H9 (cell line): ENCODE data around the gene SDHA. TPM values are rescaled to one million over a fixed set of nuclear protein-coding genes. Genes with fewer than 3 reads are reported as not detected.

ENCODE experiments used
- DNase-seq: peaks from one replicate; pipeline ENCODE4 v3.0.0-alpha.2; 2017
- H2AFZ ChIP-seq: one replicate; pipeline ENCODE4 v1.6.1; 2013; ENCODE audit warnings: mild to moderate bottlenecking, low read length, control low read depth, moderate library complexity
- H2AK5ac ChIP-seq: 2 replicates; pipeline ENCODE4 v1.6.1; 2013; ENCODE audit warnings: low read length, control low read depth, mixed read lengths; ENCODE audit not compliant: insufficient read length
- H2BK120ac ChIP-seq: one replicate; pipeline ENCODE4 v1.6.1; 2013; ENCODE audit warnings: low read depth, mild to moderate bottlenecking, low read length, control low read depth, inconsistent platforms; ENCODE audit not compliant: poor library complexity, severe bottlenecking
- H2BK12ac ChIP-seq: 2 replicates; pipeline ENCODE4 v1.6.1; 2013; ENCODE audit warnings: low read length, control low read depth, mixed read lengths, low read depth; ENCODE audit not compliant: insufficient read length
- H2BK15ac ChIP-seq: 2 replicates; pipeline ENCODE4 v1.6.1; 2013; ENCODE audit warnings: low read depth, low read length, control low read depth
- H2BK20ac ChIP-seq: one replicate; pipeline ENCODE4 v1.6.1; 2013; ENCODE audit warnings: low read depth, mild to moderate bottlenecking, low read length, control low read depth, inconsistent platforms; ENCODE audit not compliant: poor library complexity, severe bottlenecking
- H2BK5ac ChIP-seq: 2 replicates; pipeline ENCODE4 v1.6.1; 2013; ENCODE audit warnings: low read length, control low read depth, mixed read lengths; ENCODE audit not compliant: insufficient read length
- H3K14ac ChIP-seq: 2 replicates; pipeline ENCODE4 v1.6.1; 2013; ENCODE audit warnings: low read length, control low read depth; ENCODE audit not compliant: insufficient read depth
- H3K18ac ChIP-seq: 2 replicates; pipeline ENCODE4 v1.6.1; 2013; ENCODE audit warnings: low read depth, mild to moderate bottlenecking, mixed read lengths, low read length, control low read depth; ENCODE audit not compliant: insufficient read length
- H3K23ac ChIP-seq: 2 replicates; pipeline ENCODE4 v1.6.1; 2013; ENCODE audit warnings: low read length, control low read depth, mixed read lengths, low read depth; ENCODE audit not compliant: insufficient read length
- H3K23me2 ChIP-seq: 2 replicates; pipeline ENCODE4 v1.6.1; 2013; ENCODE audit warnings: low read depth, mild to moderate bottlenecking, mixed read lengths, low read length, control low read depth; ENCODE audit not compliant: insufficient read length, poor library complexity, severe bottlenecking
- H3K27ac ChIP-seq: 2 replicates; pipeline ENCODE4 v1.5.1; 2013; ENCODE audit warnings: low read length, control low read depth, mixed read lengths, low read depth; ENCODE audit not compliant: insufficient read length
- H3K27me3 ChIP-seq: 2 replicates; pipeline ENCODE4 v1.6.1; 2013; ENCODE audit warnings: low read length, control low read depth, inconsistent platforms; ENCODE audit not compliant: insufficient read depth
- H3K4ac ChIP-seq: 2 replicates; pipeline ENCODE4 v1.6.1; 2013; ENCODE audit warnings: low read depth, mild to moderate bottlenecking, control low read depth, inconsistent platforms, low read length, moderate library complexity
- H3K4me1 ChIP-seq: 2 replicates; pipeline ENCODE4 v1.6.1; 2013; ENCODE audit warnings: low read length, control low read depth, inconsistent platforms; ENCODE audit not compliant: insufficient read depth
- H3K4me2 ChIP-seq: 2 replicates; pipeline ENCODE4 v1.6.1; 2013; ENCODE audit warnings: low read length, control low read depth, mixed read lengths; ENCODE audit not compliant: insufficient read length, insufficient read depth
- H3K56ac ChIP-seq: 2 replicates; pipeline ENCODE4 v1.6.1; 2013; ENCODE audit warnings: low read depth, mild to moderate bottlenecking, mixed read lengths, low read length, control low read depth; ENCODE audit not compliant: insufficient read length
- H3K79me1 ChIP-seq: 2 replicates; pipeline ENCODE4 v1.6.1; 2013; ENCODE audit warnings: low read depth, mild to moderate bottlenecking, moderate library complexity, low read length, control low read depth, inconsistent platforms; ENCODE audit not compliant: insufficient read depth, poor library complexity, severe bottlenecking
- H3K79me2 ChIP-seq: 2 replicates; pipeline ENCODE4 v1.6.1; 2013; ENCODE audit warnings: low read length, control low read depth, inconsistent platforms; ENCODE audit not compliant: insufficient read depth
- H3K9ac ChIP-seq: 2 replicates; pipeline ENCODE4 v1.6.1; 2013; ENCODE audit warnings: low read length, control low read depth, mixed read lengths; ENCODE audit not compliant: insufficient read length; ENCODE audit errors: extremely low read depth
- H3K9me3 ChIP-seq: one replicate; pipeline ENCODE4 v1.6.1; 2013; ENCODE audit warnings: low read depth, low read length, inconsistent platforms; ENCODE audit not compliant: control insufficient read depth
- H3T11ph ChIP-seq: one replicate; pipeline ENCODE4 v1.6.1; 2013; ENCODE audit warnings: mild to moderate bottlenecking, low read length, control low read depth, inconsistent platforms
- H4K20me1 ChIP-seq: one replicate; pipeline ENCODE4 v1.6.1; 2013; ENCODE audit not compliant: control insufficient read depth, insufficient read length, insufficient read depth
- H4K5ac ChIP-seq: 2 replicates; pipeline ENCODE4 v1.6.1; 2013; ENCODE audit warnings: low read depth, mild to moderate bottlenecking, mixed read lengths, low read length, control low read depth; ENCODE audit not compliant: insufficient read length
- H4K8ac ChIP-seq: replicated peaks from 2 replicates; pipeline ENCODE4 v1.6.1; 2013; ENCODE audit warnings: low read length, control low read depth, mixed read lengths, low read depth; ENCODE audit not compliant: insufficient read length
- H4K91ac ChIP-seq: 2 replicates; pipeline ENCODE4 v1.6.1; 2013; ENCODE audit warnings: low read depth, mild to moderate bottlenecking, moderate library complexity, mixed read lengths, low read length, control low read depth; ENCODE audit not compliant: insufficient read length
- H3K27ac Mint-ChIP-seq, 3 experiments: 2 replicates in 2 of 3; 3 replicates in 1 of 3; pipeline ENCODE4 v1.8.0; 2020 to 2021; ENCODE audit warnings: mixed read lengths in 3 of 3, mild to moderate bottlenecking in 1 of 3, moderate library complexity in 1 of 3
- H3K27me3 Mint-ChIP-seq: 2 replicates; pipeline ENCODE4 v1.8.0; 2021; ENCODE audit warnings: low read depth, mild to moderate bottlenecking, moderate library complexity, mixed read lengths
- H3K36me3 Mint-ChIP-seq, 3 experiments: 2 replicates in 2 of 3; 3 replicates in 1 of 3; pipeline ENCODE4 v1.8.0; 2020 to 2021; ENCODE audit warnings: low read depth in 3 of 3, mixed read lengths in 3 of 3; ENCODE audit not compliant: insufficient read depth in 1 of 3
- H3K4me1 Mint-ChIP-seq, 2 experiments: 2 replicates each; pipeline ENCODE4 v1.8.0; 2020; ENCODE audit warnings: mixed read lengths in 2 of 2
- H3K4me3 Mint-ChIP-seq, 2 experiments: 2 replicates in 1 of 2; 3 replicates in 1 of 2; pipeline ENCODE4 v1.8.0; 2020 to 2021; ENCODE audit warnings: mild to moderate bottlenecking in 2 of 2, mixed read lengths in 2 of 2, moderate library complexity in 1 of 2
- H3K9me3 Mint-ChIP-seq, 2 experiments: 2 replicates in 1 of 2; 3 replicates in 1 of 2; pipeline ENCODE4 v1.8.0; 2020; ENCODE audit warnings: mild to moderate bottlenecking in 2 of 2, mixed read lengths in 2 of 2, moderate library complexity in 1 of 2
- CTCF ChIP-seq: fragments of 200-600 bp; sonication (generic); conservative IDR thresholded peaks from 3 replicates; pipeline ENCODE4 v1.8.0; 2021; ENCODE audit warnings: antibody characterized with exemption, mild to moderate bottlenecking
- WGBS: extraction: QIAGEN DNeasy Blood & Tissue Kit; methylation state at CpG from one replicate; pipeline ENCODE4 v1.1.7; 2013; ENCODE audit warnings: missing lambda C conversion rate, low lambda C conversion rate, mixed read lengths; ENCODE audit not compliant: insufficient read length; ENCODE audit errors: extremely low coverage; 5-methylcytosine and 5-hydroxymethylcytosine counted together
- total RNA-seq: library from RNA; stranded (reverse); gene quantifications from 2 replicates; pipeline ENCODE4 v1.2.1, GENCODE V29; 2021

SDHA gene
- total RNA-seq, 1 experiment from 2014 or later = 84.8 TPM

- Histone ChIP-seq H2AK5ac (no peak overlapping the region), H2BK12ac (no peak overlapping the region), H3K4me1 (peaks cover 3% of the 10 kb centered on the region; the same call in 1 of the 2 replicates), H3K14ac (no peak overlapping the region), H3K4ac (no peak overlapping the region), H4K91ac (no peak overlapping the region), H3K9me3 (no peaks in the 10 kb centered on the region), H3K23ac (no peak overlapping the region), H3K56ac (no peak overlapping the region), H3K4me2 (no peak overlapping the region), H3K9ac (no peak overlapping the region), H3T11ph (no peak overlapping the region), H4K5ac (no peak overlapping the region), H3K79me1 (peaks cover 15% of the 10 kb centered on the region), H3K79me2 (peaks cover 6% of the 10 kb centered on the region), H2BK15ac (no peak overlapping the region), H3K27ac (no peak overlapping the region), H3K18ac (no peak overlapping the region), H3K23me2 (no peaks in the 10 kb centered on the region), H4K8ac (no peak overlapping the region), H2BK20ac (no peak overlapping the region), H2AFZ (no peak overlapping the region), H3K27me3 (no peaks in the 10 kb centered on the region), H2BK120ac (no peak overlapping the region), H2BK5ac (no peak overlapping the region), H4K20me1 (no peaks in the 10 kb centered on the region)
- Mint-ChIP-seq H3K4me3 (no peak overlapping the region), H3K27me3 (no peaks in the 10 kb centered on the region), H3K36me3 (peaks cover 4 to 33% (median 26%) of the 10 kb centered on the region in 3 experiments; a peak in 6 of 7 replicates), H3K9me3 (no peaks in the 10 kb centered on the region), H3K4me1 (peaks cover 5% of the 10 kb centered on the region in 2 experiments; a peak in 3 of 4 replicates), H3K27ac (no peak overlapping the region)
- TF ChIP-seq CTCF = no peak
- DNase-seq = no peak
- WGBS = no CpG with 5 or more reads among the region's 15 CpGs
These were observed 9.5 kb upstream of the SDHA start for GRCh38 chr5:208449-209114.
